Ectodermal cell (in vitro differentiated cells): ENCODE data around the gene BPIFB2.

Experiments used
- H3K27ac ChIP-seq: 2 replicates; pipeline ENCODE4 v1.7.0; 2013; ENCODE audit warnings: mild to moderate bottlenecking, low read depth, low read length; ENCODE audit not compliant: insufficient read depth, poor library complexity, severe bottlenecking
- H3K27me3 ChIP-seq: 2 replicates; pipeline ENCODE4 v1.7.0; 2013; ENCODE audit warnings: mild to moderate bottlenecking, low read length; ENCODE audit not compliant: insufficient read depth, control insufficient read depth, poor library complexity, severe bottlenecking
- H3K36me3 ChIP-seq: one replicate; pipeline ENCODE4 v1.7.0; 2013; ENCODE audit warnings: low read length; ENCODE audit not compliant: control insufficient read depth, insufficient read depth
- H3K4me1 ChIP-seq: one replicate; pipeline ENCODE4 v1.7.0; 2013; ENCODE audit warnings: low read length; ENCODE audit not compliant: control insufficient read depth, insufficient read depth
- H3K4me3 ChIP-seq: 2 replicates; pipeline ENCODE4 v1.7.0; 2013; ENCODE audit warnings: low read depth, low read length, control low read depth; ENCODE audit not compliant: insufficient read depth
- H3K9me3 ChIP-seq: 2 replicates; pipeline ENCODE4 v1.7.0; 2013; ENCODE audit warnings: mild to moderate bottlenecking, low read length, moderate library complexity; ENCODE audit not compliant: control insufficient read depth
- WGBS, 2 experiments: methylation state at CpG; one replicate each; pipeline ENCODE4 v1.1.7; 2013; ENCODE audit warnings: missing lambda C conversion rate in 2 of 2; 5-methylcytosine and 5-hydroxymethylcytosine counted together

Gene BPIFB2

GRCh38 chr20:33024243-33024560 is 16.7 kb downstream of the BPIFB2 start:
- H3K27ac ChIP-seq = no peak overlapping the region
- H3K9me3 ChIP-seq = no peaks in the 10 kb centered on the region
- no peaks in the 10 kb centered on the region for H3K36me3 ChIP-seq
- 87 to 100% methylated on average over 1 of the region's 1 CpG for WGBS, 2 experiments
- no peaks in the 10 kb centered on the region for H3K4me1 ChIP-seq
- no peaks in the 10 kb centered on the region for H3K27me3 ChIP-seq
- H3K4me3 ChIP-seq = no peak overlapping the region

GRCh38 chr20:33024609-33025317 is 17.3 kb downstream of the BPIFB2 start:
- Histone ChIP-seq H3K27me3 (no peaks in the 10 kb centered on the region), H3K36me3 (no peaks in the 10 kb centered on the region), H3K4me3 (no peak overlapping the region), H3K9me3 (no peaks in the 10 kb centered on the region), H3K27ac (no peak overlapping the region), H3K4me1 (no peaks in the 10 kb centered on the region)
- WGBS, 2 experiments = 84 to 85% methylated on average over 4 to 5 of the region's 5 CpGs

- no peaks in the 10 kb centered on the region for H3K9me3 ChIP-seq
- H3K27ac ChIP-seq = no peak overlapping the region
- H3K27me3 ChIP-seq = no peaks in the 10 kb centered on the region
- no peak overlapping the region for H3K4me3 ChIP-seq
- 63 to 69% methylated on average over 9 of the region's 9 CpGs for WGBS, 2 experiments
- no peaks in the 10 kb centered on the region for H3K4me1 ChIP-seq
- no peaks in the 10 kb centered on the region for H3K36me3 ChIP-seq
Observed at GRCh38 chr20:33025318-33025876, 17.9 kb downstream of the BPIFB2 start.

GRCh38 chr20:33026072-33026778 is 18.7 kb downstream of the BPIFB2 start:
- Histone ChIP-seq H3K4me3 (no peak overlapping the region), H3K27ac (no peak overlapping the region), H3K27me3 (no peaks in the 10 kb centered on the region), H3K9me3 (no peaks in the 10 kb centered on the region), H3K4me1 (no peaks in the 10 kb centered on the region), H3K36me3 (no peaks in the 10 kb centered on the region)
- 71 to 74% methylated on average over 5 of the region's 5 CpGs for WGBS, 2 experiments

- H3K4me1 ChIP-seq = no peaks in the 10 kb centered on the region
- H3K36me3 ChIP-seq = no peaks in the 10 kb centered on the region
- no peak overlapping the region for H3K27ac ChIP-seq
- WGBS, 2 experiments = 88 to 91% methylated on average over 10 of the region's 10 CpGs
- no peaks in the 10 kb centered on the region for H3K9me3 ChIP-seq
- H3K27me3 ChIP-seq = no peaks in the 10 kb centered on the region
- H3K4me3 ChIP-seq = no peak overlapping the region
Observed at GRCh38 chr20:33026779-33027759, 19.6 kb downstream of the BPIFB2 start.

- no peak overlapping the region for H3K4me3 ChIP-seq
- 84 to 86% methylated on average over 12 of the region's 12 CpGs for WGBS, 2 experiments
- no peaks in the 10 kb centered on the region for H3K27me3 ChIP-seq
Observed at GRCh38 chr20:33027769-33028751, 20.6 kb downstream of the BPIFB2 start.

GRCh38 chr20:33028875-33029274 is 21.4 kb downstream of the BPIFB2 start:
- H3K4me3 ChIP-seq = no peak overlapping the region
- H3K27me3 ChIP-seq = no peaks in the 10 kb centered on the region
- H3K9me3 ChIP-seq = no peaks in the 10 kb centered on the region
- no peak overlapping the region for H3K27ac ChIP-seq
- no peaks in the 10 kb centered on the region for H3K4me1 ChIP-seq
- 90 to 91% methylated on average over 7 of the region's 7 CpGs for WGBS, 2 experiments
- H3K36me3 ChIP-seq = no peaks in the 10 kb centered on the region

More at GRCh38 chr20:33027769-33028751, 20.6 kb downstream of the BPIFB2 start:
- Histone ChIP-seq H3K27ac (no peak overlapping the region), H3K4me1 (no peaks in the 10 kb centered on the region), H3K9me3 (no peaks in the 10 kb centered on the region), H3K36me3 (no peaks in the 10 kb centered on the region)

- no peaks in the 10 kb centered on the region for H3K9me3 ChIP-seq
- H3K27ac ChIP-seq = no peak overlapping the region
- H3K36me3 ChIP-seq = no peaks in the 10 kb centered on the region
- H3K4me1 ChIP-seq = no peaks in the 10 kb centered on the region
- H3K27me3 ChIP-seq = no peaks in the 10 kb centered on the region
- 92 to 93% methylated on average over 9 of the region's 9 CpGs for WGBS, 2 experiments
- H3K4me3 ChIP-seq = no peak overlapping the region
Observed at GRCh38 chr20:33030076-33030475, 22.6 kb downstream of the BPIFB2 start.

- no peaks in the 10 kb centered on the region for H3K36me3 ChIP-seq
- no peak overlapping the region for H3K27ac ChIP-seq
- no peaks in the 10 kb centered on the region for H3K27me3 ChIP-seq
- no peak overlapping the region for H3K4me3 ChIP-seq
- 91 to 93% methylated on average over 6 of the region's 6 CpGs for WGBS, 2 experiments
- no peaks in the 10 kb centered on the region for H3K9me3 ChIP-seq
- no peaks in the 10 kb centered on the region for H3K4me1 ChIP-seq
Observed at GRCh38 chr20:33030569-33030968, 23.1 kb downstream of the BPIFB2 start.
